Middle frontal gyrus (tissue), 1 donor: Measurements from ENCODE around the gene CNPPD1.

Experiments
- DNase-seq: peaks from one replicate; pipeline ENCODE4 v3.0.0-alpha.2; 2015; ENCODE audit warnings: low spot score; ENCODE audit errors: extremely low spot score

Gene CNPPD1

DNA sequence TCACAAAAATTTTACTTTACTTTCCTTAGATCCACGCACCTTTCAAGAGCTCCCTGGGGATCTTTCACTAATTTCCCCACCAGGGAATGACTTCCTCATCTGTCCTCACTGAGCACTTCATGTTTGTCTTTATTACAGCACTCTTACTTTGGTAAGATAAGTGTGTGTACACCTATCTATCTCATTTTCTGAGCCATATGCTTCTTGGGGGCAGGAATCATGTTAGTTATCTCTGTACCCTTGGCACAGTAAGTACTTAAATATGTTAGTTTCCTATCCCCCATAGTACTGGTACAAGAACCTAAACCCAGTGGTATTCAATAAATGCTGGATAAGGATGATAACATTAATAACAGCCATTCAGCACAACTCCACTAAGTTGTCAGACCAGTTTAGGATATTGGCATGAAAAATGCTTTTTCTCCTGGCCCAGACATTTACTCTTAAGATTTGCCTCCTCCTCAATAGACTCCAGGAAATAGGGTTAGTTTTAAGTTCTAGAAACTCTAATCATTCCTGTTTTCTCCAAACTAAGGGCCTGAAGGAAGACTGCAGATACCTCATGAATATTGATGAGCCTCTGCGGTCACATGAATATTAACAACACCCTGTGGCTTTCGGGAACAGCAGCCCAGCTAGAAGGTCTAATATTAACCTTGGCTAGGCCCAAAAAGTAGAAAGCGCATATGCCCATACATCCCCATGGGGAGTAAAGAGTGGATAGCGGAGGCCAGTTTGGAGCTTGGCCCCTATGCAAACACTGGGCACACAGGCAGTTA is 54.3 kb downstream of the CNPPD1 start:
- no peak for DNase-seq
